NCI-H69 (cell line): ENCODE measurements around the gene KLF13.
A peak's percentile ranks its signal among the peaks of the same experiment; 100 is the strongest.

Source experiments
- DNase-seq: peaks from one replicate; lab custom pipeline; 2025; lab: John Stamatoyannopoulos, UW

The KLF13 gene

DNA sequence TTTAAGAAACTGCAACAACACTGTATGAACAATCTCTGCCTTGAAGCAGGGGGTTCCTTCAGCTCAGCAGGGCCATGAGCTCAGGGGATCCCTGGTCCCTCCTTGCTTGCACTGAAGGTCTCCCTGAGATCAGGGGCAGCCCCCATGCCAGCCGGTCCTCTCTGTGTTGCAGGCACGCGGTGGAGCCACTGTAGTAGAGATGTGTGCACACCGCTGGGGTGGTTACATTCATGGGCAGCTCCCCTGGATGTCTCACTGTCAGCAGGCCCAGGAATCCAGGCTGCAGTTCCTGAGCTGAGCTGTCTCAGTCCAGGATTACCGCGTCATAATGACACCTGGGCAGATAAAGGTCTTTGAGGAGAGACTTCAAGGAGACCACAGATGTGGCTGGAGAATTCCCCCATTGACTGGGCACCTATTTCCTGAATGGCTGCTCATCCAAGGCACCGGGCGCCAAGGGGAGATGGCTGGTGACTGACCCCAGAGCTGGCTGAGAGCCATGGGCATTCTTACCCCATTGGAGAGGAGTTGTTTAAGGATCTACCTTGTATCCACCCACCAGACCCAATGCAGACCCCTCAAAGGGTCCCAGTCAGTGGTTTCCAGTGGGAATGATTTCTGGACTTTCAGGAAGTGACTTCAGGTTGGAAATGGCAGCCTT lies 10.4 kb upstream of the KLF13 start:
- no peak for DNase-seq

DNA sequence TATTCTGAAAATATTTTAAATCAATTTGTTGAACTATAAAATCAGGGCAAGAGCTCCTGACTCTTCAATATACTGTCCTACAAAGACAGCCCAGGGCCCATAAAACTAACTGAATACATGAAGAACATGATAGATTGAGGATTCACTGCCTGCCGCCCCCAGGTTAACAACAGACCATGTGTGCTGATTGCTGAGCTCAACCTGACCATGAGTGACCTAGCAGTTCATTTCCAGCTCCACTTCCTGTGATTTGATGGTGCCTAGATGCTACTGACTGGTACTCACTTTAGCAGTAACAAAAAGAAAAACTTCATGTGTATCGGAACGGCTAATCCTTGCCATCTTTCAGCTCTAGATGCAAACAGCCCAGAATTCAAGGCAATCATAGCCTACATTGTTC lies 9.6 kb upstream of the KLF13 start:
- DNase-seq = no peak

- DNase-seq = no peak
These were observed 9.0 kb upstream of the KLF13 start for GRCh38 chr15:31317421-31318327.

- DNase-seq = no peak
These were observed 8.2 kb upstream of the KLF13 start for GRCh38 chr15:31318429-31318828.

DNA sequence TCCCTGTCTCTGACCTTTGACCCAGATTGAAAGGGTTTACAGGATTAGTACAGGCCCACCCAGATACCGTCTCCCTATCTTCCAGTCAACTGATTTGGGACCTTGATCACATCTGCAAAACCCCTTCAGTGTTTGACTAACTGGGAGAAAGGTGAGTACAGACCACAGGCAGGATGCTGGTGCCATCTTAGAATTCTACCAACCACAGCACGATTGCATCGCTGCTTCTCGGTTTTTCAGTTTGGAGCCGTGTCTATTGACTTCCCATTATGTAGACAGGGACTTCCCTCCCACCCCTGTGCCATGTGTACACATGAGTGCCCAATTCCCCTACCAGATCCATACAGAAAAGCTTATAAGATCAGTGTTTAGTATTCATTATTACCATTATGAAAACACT lies 6.6 kb upstream of the KLF13 start:
- no peak for DNase-seq

GRCh38 chr15:31321418-31321817 lies 5.2 kb upstream of the KLF13 start:
- DNase-seq = no peak

- no peak for DNase-seq
These were observed 4.1 kb upstream of the KLF13 start for GRCh38 chr15:31322504-31322903.

- DNase-seq = no peak
These were observed 3.0 kb upstream of the KLF13 start for GRCh38 chr15:31323627-31324026.

GRCh38 chr15:31324186-31324585 lies 2.4 kb upstream of the KLF13 start:
- no peak for DNase-seq

DNA sequence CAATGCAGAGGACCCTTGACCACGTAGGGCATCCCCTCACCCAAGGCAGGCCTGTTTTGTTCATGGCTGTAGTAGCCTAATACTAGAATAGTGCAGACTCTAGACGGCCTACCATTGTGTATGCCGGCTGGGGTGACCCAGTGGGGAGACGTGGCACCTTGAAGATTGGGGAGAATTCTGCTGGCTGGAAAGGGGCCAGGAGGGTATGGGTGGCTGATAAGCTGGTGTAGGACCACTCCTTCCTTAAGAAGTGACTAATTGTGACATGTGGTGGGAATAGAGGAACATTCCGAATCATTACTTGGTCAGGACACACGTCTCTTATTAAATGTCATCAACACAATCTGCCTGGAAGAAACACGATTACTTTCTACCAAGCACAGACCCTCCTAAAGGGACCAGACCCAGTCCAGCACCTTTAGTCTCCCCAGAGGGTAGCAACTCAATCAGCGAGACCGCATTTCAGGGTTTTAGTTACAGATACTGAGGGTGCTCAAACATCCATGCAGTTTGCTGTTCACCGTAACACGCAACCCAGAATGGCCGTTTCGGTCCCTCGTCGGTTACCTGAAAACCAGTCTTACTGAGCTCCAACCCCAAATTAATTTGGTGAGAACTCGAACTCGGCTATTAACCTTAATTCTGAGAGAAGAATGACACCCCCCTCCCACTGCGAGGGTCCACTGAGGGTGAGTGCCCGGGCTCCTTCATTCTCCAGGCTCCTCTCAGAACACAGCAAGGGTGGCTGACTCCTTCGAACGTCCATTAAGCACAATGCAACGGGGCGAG lies 1.6 kb upstream of the KLF13 start:
- no peak for DNase-seq

DNA sequence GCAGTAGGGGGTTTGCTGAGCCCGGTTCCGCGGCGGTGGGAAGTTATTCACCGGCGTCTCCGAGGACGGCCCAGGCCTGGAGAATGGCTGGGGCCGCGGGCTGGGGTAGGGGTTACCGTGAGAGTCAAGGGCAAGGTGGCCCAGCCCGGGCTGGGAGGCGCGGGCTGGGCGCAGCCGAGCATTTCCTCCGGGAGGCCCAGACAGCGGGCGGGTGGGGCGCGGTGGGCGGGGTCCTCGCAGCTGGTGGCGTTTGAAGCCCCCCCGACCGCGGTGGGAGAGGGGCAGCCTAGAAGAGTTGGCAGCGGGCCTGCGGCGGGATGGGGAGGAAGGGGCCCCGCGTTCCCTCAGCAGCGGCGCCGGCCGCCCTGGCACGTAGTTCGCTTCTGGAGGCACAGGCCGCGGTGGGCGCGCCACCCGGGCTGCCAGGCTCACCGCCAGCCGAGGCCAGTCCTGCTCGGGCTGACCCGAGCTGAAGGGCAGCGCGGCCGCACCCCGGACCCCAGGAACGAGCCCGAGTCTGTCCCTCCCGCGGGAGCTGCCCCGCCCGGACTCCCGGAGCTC lies 960 bp upstream of the KLF13 start:
- DNase-seq = peak; percentile 91

GRCh38 chr15:31326875-31327668 lies 437 bp downstream of the KLF13 start:
- DNase-seq = peak; percentile 96

DNA sequence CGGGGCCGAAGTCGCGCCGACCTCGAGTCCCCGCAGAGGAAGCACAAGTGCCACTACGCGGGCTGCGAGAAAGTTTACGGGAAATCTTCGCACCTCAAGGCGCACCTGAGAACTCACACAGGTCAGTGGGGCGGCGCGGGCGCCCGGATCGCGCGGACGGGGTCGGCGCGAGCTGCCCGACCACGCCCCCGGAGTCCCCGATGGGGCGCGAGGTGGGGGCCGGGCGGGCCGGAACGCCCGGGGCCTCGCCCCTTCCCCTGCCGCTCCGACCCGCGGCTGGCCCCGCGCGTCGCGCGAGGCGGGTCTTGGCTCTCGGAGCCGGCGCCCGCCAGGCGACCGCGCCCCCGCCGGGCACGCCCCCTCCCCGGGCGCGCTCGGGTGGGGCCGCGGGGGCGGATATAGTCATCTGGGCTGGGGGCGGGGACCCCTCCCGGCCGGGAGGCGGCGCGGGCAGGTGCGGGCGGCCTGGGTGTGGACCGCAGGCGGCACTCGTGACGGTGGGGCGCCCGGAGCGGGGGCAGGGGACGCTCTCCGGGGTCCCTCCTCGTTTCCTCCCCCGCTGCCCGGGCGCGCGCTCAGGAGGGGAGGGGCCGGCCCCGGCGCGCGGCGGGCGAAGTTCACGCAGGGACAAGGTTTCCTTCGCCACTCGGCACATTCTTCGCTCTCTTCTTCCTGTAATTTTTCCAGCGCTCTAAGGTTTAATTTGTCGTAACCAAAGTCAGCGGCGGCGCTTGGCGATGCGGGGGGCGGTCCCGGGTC lies 1.2 kb downstream of the KLF13 start:
- peak; percentile 97 for DNase-seq

GRCh38 chr15:31328428-31328968 lies 1.9 kb downstream of the KLF13 start:
- peak; percentile 73 for DNase-seq

DNA sequence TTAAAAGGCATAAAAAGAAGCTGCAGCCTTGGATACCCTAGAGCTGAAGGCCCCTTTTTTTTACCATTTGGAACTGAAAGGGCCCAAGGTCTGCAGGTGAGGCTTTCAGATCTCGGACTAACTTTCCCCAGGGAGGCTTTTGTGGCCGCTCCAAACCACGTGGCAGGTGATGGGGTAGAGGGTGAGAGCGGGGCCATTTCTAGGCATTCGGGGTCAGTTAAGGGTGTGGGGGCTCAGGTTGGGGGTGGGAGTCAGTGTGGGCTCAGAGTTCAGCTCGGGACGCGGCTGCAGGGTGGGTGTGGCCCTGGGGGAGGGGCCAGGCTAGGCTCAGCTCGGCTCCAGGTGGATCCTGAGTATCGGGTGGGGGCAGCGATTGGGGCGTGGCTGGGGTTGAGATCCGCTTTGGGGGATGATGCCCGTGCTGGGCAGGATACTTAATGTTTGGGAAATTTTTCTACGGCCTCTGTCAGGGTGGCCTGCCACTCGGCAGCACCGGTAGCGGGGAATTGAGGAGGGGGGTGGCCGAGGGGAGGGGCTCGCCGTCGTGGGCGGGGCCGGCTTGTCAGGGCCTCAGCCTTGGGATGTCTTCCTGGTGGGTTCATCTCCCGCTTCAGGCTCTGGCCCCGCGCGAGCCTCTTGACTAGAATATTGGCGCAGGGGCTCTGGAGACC lies 2.5 kb downstream of the KLF13 start:
- DNase-seq = peak; percentile 78

GRCh38 chr15:31329640-31330010 lies 3.0 kb downstream of the KLF13 start:
- DNase-seq = no peak

- DNase-seq = no peak
These were observed 3.6 kb downstream of the KLF13 start for GRCh38 chr15:31330111-31330785.

DNA sequence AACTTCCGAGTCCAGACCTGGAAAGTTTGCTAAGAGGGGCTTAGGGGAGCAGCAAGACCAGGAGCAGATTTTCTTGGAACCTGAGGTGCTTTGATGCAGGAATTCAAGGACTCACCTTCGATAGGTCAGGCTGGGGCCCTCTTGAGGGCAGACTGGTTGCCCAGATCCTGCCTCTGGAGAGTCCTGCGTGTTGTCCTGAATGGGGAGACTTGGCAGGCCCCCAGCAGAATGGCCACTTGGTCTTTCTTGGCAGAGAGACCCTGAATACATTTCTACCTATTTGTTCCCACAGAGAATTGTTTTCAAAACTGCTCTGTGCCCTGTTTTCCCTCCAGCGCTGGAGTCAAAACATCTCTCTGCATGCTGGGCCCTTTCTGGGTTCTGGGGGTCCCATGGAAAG lies 4.2 kb downstream of the KLF13 start:
- DNase-seq = no peak

DNA sequence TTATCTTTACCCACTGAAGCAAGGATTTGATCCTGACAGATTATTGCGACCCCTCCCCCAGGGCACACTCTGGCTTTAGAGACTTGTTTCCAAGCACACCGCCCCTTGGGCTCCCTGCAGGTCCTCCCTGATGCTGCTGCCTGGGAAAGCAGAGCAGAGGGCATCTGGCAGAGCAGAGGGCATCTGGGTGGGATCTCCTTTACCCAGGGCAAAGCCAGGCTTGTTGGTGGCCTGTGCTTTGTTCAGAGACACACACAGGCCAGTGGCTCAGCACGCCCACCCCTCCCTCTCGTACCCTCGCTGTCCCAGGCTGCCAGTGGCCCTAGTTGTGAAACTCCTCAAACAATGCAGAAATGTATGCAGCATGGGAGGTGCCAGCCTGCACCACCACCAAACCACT lies 4.8 kb downstream of the KLF13 start:
- no peak for DNase-seq
